AML-193 (cell line): ENCODE results near the gene C3orf22.

Source experiments
- DNase-seq, 2 experiments: peaks; one replicate each; lab custom pipeline; 2025; lab: John Stamatoyannopoulos, UW

C3orf22 gene

DNA sequence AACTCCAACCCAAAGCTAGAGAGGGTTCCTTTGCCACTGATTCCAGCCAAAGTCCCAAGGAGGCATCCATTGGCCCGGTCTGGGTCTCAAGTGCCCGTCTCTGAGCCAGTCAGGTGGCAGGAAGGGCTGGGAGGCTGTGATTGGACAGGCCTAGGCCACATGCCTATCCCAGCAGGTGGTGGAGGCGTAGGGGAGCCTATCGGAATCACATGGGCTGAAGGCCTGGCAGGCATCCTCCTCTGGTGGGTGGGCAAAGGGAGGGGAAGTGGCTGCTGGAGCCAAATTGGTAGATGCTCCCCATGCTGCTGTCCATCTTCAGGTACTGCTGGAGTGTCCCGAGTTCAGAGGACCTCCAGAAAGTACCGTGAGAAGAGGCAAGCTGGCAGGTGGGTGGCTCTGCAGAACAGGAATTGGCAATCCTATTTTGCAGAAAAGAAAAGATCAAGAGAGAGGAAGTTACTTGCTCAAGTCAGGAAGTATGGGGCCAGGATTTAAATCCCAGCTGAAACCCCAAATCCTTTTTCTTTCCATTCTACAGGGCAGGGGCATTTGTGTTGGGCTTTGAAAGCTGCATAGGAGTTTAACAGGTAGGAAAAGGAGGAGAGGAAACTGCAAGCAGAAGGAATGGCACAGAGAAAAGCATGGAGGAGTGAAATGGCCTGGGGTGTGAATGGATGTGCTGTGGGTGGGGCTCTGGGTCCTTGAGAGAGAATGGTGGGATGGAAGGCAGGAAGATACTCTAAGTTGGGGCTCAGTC is 31.1 kb downstream of the C3orf22 start:
- DNase-seq, result peak; percentile 39 to 54

DNA sequence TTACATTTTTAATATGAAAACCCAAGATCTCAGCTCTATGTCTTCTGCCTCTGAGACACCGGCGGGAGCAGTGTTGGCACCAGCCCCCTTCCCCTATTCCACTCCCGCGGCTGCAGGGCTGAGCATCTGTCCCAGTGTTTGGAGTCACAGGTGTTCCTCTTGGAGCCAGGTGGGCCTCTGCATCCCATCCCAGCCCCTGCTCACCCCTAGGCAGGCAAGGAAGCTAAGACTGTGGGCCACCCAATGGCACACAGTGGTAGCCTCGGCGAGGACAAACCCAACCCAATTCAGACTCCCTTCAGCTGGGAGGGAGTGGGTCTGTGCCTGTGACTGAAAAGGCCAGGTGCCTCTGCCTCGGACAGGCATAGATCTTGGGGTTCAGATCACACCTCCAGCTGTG is 31.7 kb downstream of the C3orf22 start:
- no peak for DNase-seq

DNA sequence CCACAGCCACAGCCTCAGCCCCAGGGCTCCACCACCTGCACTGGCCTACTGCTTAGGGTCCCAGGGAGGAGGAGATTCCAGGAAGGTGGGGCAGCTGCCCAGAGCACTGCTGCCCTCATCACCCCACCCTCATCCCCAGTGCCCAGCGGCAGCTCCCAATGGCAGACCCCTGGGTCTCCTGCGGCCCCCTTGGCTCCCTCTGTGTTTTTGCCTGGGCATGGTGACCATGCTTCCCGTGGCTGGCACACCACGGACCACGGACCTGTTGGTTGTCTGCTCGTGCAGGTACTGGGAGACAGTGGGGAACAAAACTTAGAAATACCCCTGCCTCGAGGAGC is 32.1 kb downstream of the C3orf22 start:
- DNase-seq, result no peak

DNA sequence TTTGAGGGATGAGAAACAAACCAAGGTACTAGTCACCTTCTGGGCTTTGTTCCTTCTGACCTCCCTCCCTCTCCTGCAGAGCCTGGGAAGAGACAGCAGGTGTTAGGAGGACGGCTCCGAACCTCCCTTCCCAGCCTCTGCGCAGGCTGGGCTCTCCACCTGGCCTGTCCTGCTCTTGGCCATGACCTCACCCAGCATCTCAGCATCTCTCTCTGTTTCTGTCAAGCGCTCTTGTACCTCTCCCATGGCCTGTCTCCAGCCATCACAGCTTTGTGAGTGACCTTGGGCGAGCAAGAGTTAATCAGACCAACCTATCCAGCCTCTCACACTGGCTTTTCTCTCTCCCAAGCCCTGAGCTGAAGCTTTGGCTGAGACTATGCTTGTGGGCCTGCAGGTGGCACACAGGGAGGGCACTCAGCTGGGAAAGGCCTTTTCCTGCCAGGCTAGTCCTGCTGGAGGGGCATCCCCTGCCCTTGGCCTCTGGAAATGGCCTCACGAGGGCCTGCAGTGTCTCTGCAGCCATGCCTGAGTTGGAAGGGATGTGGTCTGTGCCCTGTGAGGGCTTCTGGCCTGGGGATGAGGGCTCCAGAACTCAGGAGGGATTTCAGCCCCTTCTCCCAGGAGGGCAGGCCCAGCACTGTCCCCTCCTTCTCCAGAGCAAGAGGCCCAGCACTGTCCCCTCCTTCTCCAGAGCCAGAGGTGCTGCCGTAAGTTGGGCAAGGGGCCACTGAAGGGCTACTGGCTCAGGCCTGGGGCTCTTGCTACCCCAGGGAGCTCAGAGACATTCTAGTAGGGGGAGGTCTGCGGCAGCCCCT is 32.7 kb downstream of the C3orf22 start:
- no peak for DNase-seq

DNA sequence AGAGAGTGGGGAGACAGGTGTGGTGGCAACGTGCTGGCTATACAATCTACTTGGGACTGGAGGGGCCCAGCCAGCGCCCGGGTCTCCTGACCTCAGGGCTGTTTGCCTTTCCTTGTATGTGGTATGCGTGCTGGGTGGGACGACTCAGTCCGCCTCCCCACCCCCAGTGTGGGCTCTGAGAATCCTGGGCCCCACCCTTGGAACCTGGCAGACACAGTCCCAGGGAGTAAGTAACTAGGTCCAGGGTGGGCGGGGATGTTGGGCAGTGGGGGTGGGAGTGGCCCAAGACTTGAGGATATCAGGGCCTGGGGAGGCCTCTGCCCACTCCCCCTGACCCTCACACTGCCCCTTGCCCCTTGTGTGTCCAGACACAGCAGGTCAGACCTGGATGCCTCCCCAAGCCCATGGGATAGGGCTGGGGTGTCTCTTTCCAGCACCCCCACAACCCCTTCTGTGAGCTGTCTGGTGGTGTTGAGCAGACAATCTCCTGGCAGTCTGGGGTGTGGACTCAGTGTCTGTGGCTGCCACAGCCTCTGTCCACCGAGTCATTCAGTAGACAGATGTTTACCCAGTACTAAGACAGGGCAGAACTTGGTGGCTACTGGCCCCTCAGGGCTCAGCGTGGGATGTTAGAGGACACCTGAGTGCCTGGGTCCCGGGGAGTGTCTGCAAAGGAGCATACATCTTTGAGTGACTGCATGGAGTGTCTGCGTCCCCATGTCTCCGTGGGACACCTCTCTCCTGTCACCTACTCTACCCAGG is 33.5 kb downstream of the C3orf22 start:
- no peak for DNase-seq

DNA sequence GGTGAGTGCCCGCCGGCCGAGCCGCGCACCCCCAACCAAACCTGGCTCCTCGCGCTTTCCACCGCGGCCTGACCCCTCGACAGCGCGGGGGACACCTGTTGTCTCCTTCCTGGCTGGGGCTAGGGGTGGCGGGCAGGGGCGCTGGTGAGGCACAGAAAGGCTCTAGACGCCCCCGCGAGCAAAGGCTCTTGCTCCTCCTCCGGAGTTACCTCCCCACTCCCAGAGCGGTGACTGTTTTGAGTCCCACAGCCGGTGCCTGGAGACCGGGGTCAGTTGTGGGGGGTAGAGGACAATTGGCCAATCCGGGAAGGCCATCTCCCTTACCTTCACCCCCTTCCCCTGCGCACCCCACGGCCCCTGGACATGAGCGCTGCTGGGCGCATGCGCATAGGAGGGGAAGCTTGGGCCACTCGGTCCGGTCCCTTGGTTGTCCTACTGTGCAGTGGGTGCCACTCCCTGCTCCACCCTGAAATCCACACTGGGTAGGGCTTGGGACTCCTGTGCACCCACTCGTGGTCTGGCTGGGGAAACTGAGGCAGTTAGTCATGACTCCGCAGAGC is 34.2 kb downstream of the C3orf22 start:
- no peak for DNase-seq

DNA sequence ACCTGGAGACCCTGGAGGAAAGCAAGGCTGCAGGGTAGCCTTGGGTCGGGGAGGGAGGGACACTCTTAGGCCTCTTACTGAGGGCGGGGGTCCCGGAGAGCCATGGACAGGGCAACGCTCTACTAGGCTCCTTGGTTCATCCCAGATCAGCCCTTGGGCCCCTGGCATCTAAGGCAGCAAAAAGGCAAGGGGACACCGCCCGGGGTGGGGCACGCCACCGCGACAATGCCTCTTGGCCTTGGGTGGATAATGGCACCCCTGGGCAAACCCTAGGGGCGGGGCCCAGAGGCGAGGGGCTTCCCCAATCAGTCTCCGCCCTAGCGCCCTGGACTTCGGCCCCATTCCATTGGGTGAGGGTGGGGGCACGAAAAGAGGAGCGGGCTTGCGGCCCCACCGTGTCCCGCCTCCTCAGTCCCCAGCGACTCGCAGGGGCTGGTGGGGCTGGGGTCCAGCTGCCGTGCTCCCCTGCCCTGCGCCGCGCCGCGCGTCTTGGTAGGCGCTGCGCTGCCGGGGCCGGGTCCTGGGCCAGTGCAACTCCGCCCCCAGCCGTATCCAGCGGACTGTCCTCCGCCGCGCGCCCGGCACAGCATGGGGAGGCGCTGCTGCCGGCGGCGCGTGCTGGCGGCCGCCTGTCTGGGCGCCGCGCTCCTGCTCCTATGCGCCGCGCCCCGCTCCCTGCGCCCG is 34.8 kb downstream of the C3orf22 start, which contains the start of gene CHST13:
Gene CHST13, plus strand, starts transcription at position 411 of the 684 bp plus-strand sequence. Its CDS starts 178 bp downstream, at position 589.
- peak; percentile 52 to 64 for DNase-seq

DNA sequence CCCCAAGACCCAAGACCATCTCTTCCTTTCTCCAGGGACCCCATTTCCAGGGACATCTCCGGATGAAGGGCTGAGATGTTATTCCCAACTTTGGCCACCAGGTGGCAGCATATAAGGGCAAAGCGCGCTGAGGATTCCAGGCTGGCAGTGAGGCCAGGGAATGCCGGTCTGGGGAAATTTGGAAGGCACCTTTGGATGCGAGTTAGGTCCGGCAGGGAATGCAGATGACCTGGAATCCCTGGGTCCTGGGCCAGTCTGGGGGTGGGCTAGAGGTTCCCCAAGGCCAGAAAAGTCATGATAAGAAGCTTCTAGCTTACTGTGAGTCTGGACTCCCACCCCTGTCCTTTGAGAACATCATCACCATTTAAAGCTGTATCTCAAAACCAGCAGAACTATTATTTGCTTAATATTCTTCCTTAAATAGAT is 36.4 kb downstream of the C3orf22 start:
- peak; percentile 38 to 46 for DNase-seq

DNA sequence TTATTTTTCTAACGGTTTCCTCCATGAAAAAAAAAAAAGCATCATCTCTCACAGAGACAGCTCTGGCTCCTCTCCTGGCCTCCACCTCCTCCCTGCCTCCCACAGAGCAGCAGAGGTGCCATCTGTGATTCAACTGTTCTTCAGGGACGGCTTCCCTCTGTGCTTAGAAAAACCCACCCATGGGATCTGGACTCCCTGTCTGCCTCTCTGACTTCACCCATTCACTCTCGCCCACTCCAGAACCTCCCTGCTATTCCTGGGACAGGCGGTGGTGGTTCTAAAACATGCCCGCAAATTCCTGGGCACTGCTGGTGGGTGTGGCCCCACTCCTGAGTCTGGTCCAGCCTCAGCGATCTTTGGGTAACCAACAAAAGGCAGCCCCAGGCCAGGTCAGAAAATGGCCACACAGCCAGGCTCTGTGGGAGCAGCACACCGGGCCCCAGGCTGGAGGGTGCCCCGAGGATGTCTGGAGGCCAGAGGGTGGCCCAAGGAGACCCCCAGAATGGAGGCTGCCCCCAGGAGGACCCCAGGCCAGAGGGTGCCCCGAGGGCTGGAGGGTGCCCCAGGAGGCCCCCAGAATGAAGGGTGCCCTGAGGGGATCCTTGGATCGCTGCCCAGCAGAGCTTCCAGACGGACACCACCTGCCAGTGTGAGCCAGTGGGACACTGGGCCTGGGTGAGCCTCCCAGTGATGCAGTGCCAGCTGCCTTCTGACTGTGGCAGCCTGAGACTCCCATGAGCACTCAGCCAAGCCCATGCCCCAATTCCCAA is 37.4 kb downstream of the C3orf22 start:
- DNase-seq, result no peak

DNA sequence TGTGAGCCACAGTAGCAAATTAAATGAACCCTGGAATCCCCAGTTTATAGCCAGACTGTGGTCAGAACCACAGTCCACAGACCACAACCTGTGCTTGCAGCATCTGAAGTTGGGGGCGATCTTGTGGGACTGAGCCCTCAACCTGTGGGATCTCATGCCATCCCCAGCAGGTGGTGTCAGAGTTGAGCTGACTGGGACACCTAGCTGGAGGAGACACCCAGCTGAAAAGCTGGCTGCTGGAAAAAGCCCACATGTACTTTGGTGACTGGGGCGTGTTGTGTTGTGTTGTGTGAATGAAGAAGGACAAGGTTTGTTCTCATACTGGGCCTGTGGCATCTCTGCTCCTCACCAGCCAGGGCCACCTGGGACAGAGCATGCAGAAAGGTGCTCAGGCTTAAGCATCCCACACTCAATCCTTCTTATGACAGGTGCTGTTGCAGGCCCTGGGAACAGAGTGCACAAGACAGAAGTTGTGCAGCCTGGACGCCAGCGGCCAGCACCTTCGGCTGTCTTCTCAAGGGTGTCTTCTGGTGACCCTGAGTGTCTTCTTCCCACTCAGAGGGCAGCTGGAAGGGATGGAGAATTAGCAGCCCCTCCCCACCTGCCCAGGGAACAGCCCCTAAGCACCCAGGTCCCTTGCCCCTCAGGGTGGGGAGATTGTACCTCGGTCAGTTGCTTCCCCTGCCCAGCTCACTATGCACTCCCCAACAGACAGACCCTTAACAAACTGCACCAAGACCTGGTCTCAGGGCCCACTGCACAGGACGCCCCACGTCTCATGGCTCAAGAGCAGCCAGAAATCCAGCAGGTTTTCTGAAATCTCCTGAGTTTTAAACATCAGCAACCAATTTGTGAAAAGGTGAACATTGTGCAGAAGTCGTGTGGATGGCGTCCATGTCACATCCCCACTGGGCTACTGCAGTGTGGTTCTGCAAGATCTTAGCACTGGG is 39.0 kb downstream of the C3orf22 start:
- no peak for DNase-seq

DNA sequence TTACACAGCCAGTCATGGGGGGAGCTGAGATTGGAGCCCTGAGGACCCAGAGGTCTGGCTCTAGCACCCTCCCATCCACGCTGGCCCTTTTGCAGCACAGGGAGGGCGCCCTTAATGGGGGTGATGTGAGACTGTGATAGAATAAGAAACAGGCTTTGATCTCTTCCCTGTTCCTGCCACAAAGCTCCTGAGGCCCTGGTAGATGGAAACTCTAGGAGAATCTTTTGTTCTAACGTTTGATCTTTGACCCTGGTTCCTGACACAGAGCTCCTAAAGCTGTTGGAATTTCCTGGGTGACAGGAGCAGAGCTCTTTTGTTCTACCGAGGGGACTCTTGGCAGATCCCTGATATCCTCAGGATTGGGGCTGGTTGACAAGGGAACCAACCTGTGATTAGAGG is 40.0 kb downstream of the C3orf22 start:
- no peak for DNase-seq

DNA sequence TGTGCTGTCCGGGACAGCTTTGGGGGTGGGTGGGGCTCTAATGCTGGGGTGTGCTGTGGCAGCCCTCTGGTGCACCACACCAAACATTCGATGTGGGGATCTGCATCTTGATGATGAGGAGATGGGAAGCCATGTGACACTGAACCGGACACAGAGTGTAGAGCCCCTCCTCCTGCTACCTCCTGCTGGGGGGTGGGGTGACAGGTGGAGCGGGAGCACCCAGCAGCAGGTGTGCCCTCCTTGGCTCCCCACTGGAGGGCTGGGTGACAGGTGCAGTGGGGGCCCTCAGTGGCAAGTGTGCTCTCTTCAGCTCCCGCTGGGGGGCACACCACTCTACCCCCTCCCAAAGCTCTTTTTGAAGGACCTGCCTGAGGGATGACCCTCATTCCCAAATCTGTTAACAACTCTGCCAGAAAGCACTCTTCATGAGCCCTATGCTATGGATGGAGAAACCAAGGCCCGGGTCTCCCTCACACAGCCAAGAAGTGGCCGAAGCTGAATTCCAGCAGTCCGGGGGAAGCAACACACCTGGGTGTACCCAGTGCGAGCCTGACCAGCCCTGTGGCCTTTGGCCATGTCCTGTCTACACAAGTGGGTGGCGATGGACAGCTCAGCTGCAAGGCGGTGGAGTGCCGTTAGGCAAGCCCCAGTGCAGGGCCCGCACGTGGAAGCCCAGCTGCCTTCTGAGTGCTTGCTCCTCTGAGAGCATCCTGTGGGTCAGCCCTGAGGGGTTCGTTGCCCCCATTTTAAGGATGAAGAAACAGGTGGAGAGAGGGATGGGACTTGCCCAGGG is 40.5 kb downstream of the C3orf22 start:
- no peak for DNase-seq

DNA sequence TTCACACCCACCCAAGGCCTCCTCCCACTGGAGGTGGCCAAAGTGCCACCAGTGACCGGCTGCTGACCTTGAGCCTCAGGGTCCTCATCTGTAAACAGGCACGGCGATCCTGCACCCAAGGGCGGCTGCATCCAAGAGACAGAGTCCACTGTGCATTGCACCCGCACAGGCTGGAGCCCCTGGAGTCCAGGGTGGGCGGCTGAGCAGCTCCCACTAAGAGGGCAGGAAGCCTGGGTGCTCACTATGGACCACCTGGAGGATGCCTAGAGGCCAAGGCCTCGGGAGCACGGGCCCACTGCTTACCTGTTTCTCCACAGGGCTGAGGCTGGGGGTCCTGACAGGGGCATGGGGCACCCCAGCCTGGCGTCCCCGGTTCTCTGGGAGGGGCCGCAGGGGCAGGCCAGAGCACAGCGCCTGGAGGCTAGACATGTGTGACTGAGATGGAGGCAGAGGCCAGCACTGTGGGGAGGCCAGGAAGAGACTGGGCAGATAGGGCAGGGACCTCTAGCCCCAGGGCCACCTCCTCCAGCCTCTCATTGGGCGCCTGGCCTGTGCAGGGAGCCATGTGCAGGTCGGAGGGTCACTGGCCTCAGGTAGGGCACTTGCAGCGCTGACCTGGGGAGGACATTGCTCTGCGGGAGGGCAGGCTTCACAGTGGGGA is 41.3 kb downstream of the C3orf22 start, which contains the start of gene UROC1:
Gene UROC1, minus strand, starts transcription at position 483 of the 661 bp plus-strand sequence. Its CDS starts 54 bp downstream, at position 429.
- DNase-seq, result no peak

DNA sequence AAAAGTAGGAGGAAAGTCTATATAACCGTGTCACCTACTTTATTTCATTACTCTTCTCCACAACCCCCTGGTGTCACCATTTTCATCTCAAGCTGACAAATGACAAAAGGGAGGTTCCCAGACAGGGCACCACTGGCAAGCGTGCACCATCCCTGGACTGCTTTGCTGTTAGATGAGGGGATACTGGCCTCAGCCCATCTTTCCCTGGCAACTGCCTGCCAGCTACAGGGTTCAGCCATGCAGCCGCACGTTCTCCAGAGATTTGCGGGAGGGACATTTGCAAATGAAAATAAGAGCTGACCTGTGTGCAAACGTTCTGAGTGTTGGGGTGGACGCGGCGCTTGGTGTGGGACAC is 41.8 kb downstream of the C3orf22 start:
- DNase-seq, result no peak

DNA sequence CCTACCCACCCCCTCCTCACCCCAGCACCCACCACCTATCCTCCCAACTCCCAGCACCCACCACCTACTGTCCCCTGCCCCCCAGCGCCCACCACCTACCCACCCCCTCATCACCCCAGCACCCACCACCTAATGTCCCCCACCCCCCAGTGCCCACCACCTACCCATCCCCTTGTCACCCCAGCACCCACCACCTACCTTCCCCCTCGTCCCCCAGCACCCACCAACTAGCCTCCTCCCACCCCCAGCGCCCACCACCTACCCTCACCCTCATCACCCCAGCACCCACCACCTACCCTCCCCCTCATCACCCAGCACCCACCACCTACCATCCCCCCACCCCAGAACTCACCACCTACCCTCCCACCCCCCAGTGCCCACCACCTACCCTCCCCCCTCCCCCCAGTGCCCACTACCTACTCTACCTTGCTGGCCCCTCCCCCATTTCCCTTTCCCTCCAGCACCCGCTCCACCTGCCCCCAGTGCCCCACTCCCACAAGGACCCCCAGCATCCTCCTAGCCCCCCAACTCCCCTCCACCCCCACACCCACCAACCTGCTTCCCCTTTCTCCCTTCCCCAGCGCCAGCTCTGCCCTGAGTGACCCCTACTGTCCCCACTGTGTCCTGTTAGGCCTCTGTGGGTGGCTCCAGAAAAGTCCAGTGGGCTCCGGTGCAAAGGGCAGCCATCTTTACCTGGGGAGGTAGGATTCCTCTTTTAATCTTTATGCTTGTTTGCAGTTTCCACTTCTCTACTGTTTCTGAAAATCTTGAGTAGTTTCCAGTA is 42.4 kb downstream of the C3orf22 start:
- no peak for DNase-seq

DNA sequence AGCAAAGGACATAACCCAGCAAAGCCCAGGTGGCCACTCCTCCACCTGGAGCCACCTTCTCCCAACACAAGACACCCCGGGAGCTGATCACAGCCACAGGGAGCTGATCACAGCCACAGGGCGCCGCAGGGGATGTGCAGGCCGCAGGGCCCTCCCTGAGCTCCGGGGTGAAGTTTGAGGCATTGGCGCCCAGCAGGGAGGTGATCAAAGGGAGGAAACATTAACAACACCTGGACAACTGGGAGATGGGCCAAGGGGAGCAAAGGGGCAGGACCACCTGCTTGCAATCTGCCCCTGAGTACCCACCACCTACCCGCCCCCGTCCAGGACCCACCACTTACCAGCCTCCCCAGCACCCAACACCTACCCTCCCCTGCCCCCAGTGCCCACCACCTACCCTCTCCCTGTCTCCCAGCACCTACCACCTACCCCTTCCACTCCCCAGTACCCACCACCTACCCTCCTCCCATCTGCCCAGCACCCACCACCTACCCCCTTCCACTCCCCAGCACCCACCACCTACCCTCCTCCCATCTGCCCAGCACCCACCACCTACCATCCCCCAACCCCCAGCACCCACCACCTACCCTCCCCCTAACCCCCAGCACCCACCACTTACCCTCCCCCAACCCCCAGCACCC is 43.5 kb downstream of the C3orf22 start:
- DNase-seq, result no peak

DNA sequence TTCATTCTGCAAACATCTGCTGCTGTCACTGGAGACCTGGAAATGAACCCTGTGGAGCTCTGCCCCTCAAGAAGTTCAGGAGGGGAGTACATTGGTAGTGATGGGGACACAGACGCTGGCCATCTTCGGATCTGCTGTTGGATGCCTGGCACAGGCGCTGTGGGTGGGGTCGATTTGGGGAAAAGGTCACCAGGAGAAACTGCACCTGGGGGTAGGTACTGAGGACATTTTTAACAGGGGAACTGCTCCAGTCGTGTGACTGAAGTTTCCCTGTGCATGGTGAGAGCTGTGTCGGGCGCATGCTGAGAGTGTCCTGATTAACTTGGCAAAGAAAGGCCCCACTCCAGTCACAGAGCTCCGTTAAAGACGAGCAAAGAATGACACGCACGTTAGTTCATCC is 44.6 kb downstream of the C3orf22 start:
- DNase-seq, result no peak
